Muscle of back (tissue), 11 donors: ENCODE results near the gene SFSWAP. TPM values are rescaled to one million over a fixed set of nuclear protein-coding genes. Genes with fewer than 3 reads are reported as not detected.
A peak's percentile ranks its signal among the peaks of the same experiment; 100 is the strongest.

Experiments
- DNase-seq, 3 donors: peaks; one replicate each; pipeline versions ENCODE4 v3.0.0 to v3.0.0-alpha.2; 2013
- polyA plus RNA-seq, 10 donors: library from polyadenylated mRNA; unstranded; fragments of 120-200 nt; gene quantifications; one replicate each; pipeline ENCODE4 v1.2.1, GENCODE V29; 2013; ENCODE audit not compliant: insufficient read length in 10 of 10

SFSWAP gene
- polyA plus RNA-seq, 10 donors, result 24.5 to 45.6 (median 30.9) TPM

GRCh38 chr12:131786331-131786730, 75.4 kb downstream of the SFSWAP start:
- no peak for DNase-seq

DNA sequence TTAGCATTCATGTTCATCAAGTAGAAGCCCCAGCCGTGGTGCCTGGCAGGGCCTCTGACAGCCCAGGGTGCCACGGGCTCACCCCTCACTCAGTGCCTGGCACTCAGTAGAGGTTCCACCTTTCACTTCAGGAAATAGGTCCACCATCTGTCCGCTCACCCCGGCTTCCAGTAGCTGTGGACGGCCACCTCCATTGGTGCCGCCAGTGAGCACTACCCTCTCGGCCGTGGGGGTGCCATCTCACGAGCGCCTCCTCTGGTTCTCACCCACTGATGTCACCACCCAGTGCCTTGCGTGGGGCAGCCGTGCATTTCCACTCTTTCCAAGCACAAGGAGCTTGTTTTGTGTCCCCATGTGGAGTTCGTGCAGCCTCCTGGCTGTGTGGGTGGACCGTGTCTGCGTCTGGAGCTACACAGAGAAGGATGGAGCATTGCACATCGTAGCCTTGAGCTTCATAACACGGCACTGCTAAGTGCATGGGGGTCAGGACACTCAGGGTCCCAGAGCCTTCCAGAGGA, 76.3 kb downstream of the SFSWAP start:
- no peak for DNase-seq

DNA sequence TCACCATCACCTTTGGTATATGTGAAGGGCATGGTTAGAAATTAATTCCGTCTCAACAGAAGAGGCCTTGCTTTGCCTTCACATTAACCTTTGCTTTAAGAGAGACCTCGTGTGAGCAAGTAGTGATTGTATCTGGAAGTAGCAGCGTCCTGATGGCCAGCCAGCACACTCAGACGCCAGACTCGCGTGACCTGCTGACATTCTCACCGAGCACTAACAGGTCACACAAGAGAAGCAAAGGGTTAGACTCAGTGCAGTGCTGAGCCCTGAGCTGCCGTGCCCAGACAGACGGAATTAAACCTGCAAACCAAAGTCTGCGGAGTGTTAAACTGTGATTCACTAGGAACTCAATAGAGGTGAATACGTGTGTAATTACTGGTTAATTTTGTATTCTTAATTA, 77.2 kb downstream of the SFSWAP start:
- DNase-seq, result no peak

DNA sequence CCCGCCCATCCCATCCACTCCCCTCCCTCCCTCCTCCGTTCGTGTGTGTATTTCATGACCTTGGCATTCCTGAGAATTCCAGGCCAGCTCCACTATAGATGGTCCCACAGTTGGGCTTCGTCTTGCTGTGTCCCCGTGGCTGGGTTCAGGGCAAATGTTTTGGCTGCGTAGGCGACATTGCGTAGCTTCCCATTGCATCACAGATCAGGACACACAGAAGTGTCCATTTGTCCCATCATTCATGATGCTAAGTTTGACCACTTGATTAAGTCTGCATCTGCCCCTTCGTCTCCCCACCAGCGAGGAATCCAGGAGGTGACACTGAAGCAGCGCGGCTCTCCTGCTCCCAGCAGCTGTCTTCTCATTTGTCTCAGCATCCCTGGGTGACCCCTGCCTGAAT, 78.7 kb downstream of the SFSWAP start:
- DNase-seq, result no peak

- DNase-seq, result no peak
These were observed 82.5 kb downstream of the SFSWAP start for GRCh38 chr12:131793243-131794022.

- DNase-seq, result no peak
These were observed 83.2 kb downstream of the SFSWAP start for GRCh38 chr12:131794061-131794460.

DNA sequence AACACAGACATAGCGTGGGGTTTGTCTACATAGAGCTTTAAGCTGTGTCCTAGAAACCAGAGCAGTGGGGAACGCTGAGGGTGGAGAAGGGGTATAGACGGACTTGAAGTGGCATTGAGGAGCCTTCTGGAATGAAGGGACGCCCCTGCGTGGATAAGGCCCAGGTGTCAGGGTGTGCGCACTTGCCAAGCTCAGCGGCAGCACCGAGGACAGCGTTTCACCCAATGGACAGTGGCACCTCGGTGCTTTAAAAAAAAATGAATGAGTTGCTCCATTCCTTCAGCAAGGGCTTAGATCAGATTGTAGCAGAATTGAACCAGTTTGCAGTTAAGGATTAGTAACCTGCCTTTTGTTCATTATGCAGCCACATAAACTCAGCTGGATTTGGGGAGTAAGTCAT, 83.7 kb downstream of the SFSWAP start:
- no peak for DNase-seq

DNA sequence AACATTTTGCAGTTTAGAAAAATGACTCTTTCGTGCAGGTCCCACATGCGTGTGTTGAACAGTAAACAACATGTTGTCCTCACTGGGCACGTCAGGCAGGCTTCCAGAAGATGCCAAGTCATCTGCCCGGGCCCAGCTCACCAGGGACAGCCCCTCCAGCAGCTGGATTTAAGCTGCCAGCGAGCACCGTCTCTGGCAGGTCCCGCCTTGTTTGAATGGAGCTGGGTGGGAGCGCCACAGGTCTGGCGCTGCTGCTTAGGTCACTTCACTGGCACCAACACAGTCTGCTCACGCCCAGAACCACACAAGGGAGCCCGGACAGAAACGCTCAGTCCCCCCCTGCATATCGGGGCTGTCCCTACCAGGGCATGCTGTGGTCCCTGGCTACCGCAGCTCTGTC, 84.2 kb downstream of the SFSWAP start:
- no peak for DNase-seq

- DNase-seq, result no peak
These were observed 85.0 kb downstream of the SFSWAP start for GRCh38 chr12:131795690-131796410.

GRCh38 chr12:131796411-131796736, 85.5 kb downstream of the SFSWAP start:
- no peak for DNase-seq

GRCh38 chr12:131796754-131797587, 86.1 kb downstream of the SFSWAP start:
- no peak for DNase-seq

DNA sequence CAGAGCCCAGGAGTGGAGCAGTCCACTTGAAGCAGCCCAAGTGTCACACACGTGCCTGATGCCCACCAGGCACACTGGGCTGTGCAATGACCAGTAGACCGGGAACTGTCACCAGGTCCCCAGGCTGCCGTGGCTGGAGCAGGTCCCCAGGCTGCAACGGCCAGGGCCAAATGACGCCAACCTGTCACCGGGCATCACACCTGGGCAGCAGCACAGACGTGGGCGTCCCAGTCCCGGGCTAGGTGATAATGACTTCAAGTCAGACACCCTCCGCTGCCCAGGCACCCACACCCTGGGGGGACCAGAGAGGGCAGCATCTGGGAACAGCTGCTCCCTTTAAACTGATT, 86.7 kb downstream of the SFSWAP start:
- DNase-seq, result no peak

GRCh38 chr12:131799195-131799594, 88.3 kb downstream of the SFSWAP start:
- DNase-seq, result no peak

DNA sequence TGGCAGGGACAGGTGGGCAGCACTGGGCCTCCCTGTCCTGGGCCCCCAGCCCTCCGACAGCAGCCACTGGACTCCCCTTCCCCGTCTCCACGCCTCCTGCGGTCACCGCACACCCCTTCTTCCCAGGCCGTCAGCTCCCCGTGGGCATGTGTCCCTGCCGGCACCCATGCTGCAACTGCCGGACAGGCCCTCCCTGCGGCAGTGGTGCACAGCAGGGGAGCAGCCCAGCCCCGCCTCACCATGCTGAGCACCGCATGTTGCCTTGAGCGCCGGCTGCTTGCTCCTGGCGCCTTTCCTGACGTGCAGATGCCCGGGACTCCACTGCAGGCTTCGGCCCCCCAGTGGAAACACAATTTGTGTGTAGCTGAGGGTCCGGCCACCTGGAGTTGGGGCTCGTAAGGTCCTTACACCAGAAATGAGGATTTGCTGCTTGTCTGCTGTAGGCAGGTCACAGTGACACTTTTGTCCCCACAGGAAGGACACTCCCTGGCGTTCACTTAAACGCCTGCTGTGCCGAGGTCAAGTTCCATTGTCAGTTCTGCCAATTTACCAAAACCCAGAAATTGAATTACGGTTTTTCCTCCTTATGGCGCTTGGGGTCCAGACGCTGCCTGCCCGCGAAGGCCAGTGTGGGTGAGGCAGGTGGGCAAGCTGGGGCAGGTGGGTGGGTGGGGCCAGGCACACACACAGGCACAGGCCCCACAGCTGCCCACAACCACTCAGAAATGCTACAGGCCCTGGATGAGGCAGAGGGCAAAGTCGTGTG, 89.1 kb downstream of the SFSWAP start:
- no peak for DNase-seq

- no peak for DNase-seq
These were observed 89.8 kb downstream of the SFSWAP start for GRCh38 chr12:131800594-131801135.

GRCh38 chr12:131801254-131801866, 90.5 kb downstream of the SFSWAP start:
- no peak for DNase-seq

GRCh38 chr12:131803961-131804521, 93.2 kb downstream of the SFSWAP start:
- peak in 2 of 3 donors; percentile 20 to 35 for DNase-seq

GRCh38 chr12:131805421-131805820, 94.5 kb downstream of the SFSWAP start:
- no peak for DNase-seq

DNA sequence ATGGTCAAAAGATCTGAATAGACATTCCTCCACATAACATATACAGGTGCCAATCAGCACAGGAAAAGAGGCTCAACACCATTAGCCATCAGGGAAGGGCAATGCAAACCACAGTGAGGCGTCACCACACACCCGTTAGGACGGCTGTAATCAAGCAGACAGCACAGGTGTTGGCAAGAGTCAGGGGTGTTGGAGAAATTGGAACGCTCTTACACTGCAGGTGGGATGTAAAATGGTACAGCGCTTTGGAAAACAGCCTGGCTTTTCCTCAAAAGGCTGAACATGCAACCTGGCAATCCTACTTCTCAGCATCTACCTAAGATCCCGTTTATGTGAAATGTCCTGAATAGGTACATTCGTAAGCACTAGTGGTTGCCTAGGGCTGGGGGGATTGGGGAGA, 95.8 kb downstream of the SFSWAP start:
- no peak for DNase-seq

DNA sequence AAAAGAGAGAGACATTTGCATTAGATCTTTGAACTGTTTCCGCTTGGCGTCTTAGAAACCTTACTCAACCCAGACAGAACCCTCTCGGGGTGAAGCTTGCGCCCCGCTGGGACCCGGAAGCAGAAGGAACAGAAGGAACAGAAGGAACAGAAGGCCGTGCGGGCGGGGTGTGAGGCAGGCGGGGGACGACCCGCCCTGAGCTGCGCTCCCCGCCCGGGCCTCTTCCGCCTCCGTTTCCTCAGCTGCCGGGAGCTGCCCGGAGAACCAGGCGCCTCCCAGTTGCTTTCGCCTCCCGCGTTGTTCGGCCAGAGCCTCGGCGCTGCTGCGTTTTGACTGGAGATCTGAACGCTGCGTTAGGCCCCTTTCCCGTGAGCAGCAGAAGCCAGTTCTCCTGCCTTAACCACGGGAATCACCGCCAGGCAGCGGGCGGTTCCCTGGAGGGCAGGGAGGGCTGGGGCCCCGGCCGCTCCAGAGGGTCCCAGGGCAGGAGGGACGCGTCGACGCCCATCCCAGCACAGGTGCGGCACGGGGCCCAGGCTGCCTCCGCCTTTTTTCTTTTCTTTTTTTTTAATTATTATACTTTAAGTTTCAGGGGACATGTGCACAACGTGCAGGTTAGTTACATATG, 98.0 kb downstream of the SFSWAP start:
- peak in 1 of 3 donors; percentile 44 for DNase-seq
